Measurements from ENCODE around the gene STX1B. TPM values are rescaled to one million over a fixed set of nuclear protein-coding genes. Genes with fewer than 3 reads are reported as not detected.

Gene STX1B
- polyA plus RNA-seq, 1 donor (not counting 4 experiments of a cell fraction or from before 2014, with no cell fraction given): 0.34 TPM

GRCh38 chr16:31023627-31024226 lies 13.3 kb upstream of the STX1B start:
- Histone ChIP-seq H3K4me1 (ENCODE audit: control insufficient read depth, extremely low read depth, insufficient read depth, low read length) (no peaks in the 10 kb centered on the region), H3K4me3 (ENCODE audit: control insufficient read depth in 2 of 3, extremely low read depth in 1 of 3, insufficient read depth in 2 of 3, low read depth in 1 of 3, low read length in 3 of 3) (no peak overlapping the region)
- FAIRE-seq: no peak

GRCh38 chr16:31023252-31023602 lies 12.8 kb upstream of the STX1B start:
- Histone ChIP-seq H3K27me3 (ENCODE audit: control insufficient read depth, extremely low read depth, insufficient read depth, low read length) (no peaks in the 10 kb centered on the region), H3K9me1 (ENCODE audit: control insufficient read depth, extremely low read depth, insufficient read depth, low read length) (no peaks in the 10 kb centered on the region), H2AFZ (ENCODE audit: control insufficient read depth, low read length) (no peak overlapping the region), H3K4me2 (ENCODE audit: control insufficient read depth, extremely low read depth, insufficient read depth, low read depth, low read length) (no peak overlapping the region), H3K36me3 (ENCODE audit: control insufficient read depth in 2 of 2, extremely low read depth in 1 of 2, insufficient read depth in 2 of 2, low read length in 2 of 2) (no peaks in the 10 kb centered on the region), H3K79me2 (ENCODE audit: control insufficient read depth, insufficient read depth, low read length) (no peaks in the 10 kb centered on the region), H3K9ac (ENCODE audit: control insufficient read depth, extremely low read depth, insufficient read depth, low read length) (no peak overlapping the region), H4K20me1 (ENCODE audit: control insufficient read depth, extremely low read depth, insufficient read depth, low read length) (no peaks in the 10 kb centered on the region), H3K4me1 (ENCODE audit: control insufficient read depth, extremely low read depth, insufficient read depth, low read length) (no peaks in the 10 kb centered on the region), H3K27ac (ENCODE audit: control insufficient read depth, insufficient read depth, low read length) (no peak overlapping the region), H3K9me3 (ENCODE audit: control insufficient read depth, low read depth, low read length) (no peaks in the 10 kb centered on the region), H3K4me3 (ENCODE audit: control insufficient read depth in 2 of 3, extremely low read depth in 1 of 3, insufficient read depth in 2 of 3, low read depth in 1 of 3, low read length in 3 of 3) (no peak overlapping the region)
- TF ChIP-seq EZH2 (IDR thresholded peaks at IDR 0.05; ENCODE audit: low read length) (no peak), CTCF (optimal IDR thresholded peaks at IDR 0.05 in 1 of 3, IDR thresholded peaks at IDR 0.05 in 1 of 3, conservative IDR thresholded peaks at IDR 0.05 in 1 of 3; ENCODE audit: extremely low read depth in 1 of 3, insufficient read depth in 2 of 3, low read length in 3 of 3) (no peak)
- DNase-seq (ENCODE audit: low read depth, low spot score) (no peak), FAIRE-seq (no peak)
- dilution Hi-C loops (cut with MboI; ENCODE audit: extremely low pct_ligation_motif_present, low sequenced_read_pairs): no loop called here

More at GRCh38 chr16:31023627-31024226, 13.3 kb upstream of the STX1B start:
- Histone ChIP-seq H3K27me3 (ENCODE audit: control insufficient read depth, extremely low read depth, insufficient read depth, low read length) (no peaks in the 10 kb centered on the region), H4K20me1 (ENCODE audit: control insufficient read depth, extremely low read depth, insufficient read depth, low read length) (no peaks in the 10 kb centered on the region), H3K9ac (ENCODE audit: control insufficient read depth, extremely low read depth, insufficient read depth, low read length) (no peak overlapping the region), H3K27ac (ENCODE audit: control insufficient read depth, insufficient read depth, low read length) (no peak overlapping the region), H2AFZ (ENCODE audit: control insufficient read depth, low read length) (no peak overlapping the region), H3K4me2 (ENCODE audit: control insufficient read depth, extremely low read depth, insufficient read depth, low read depth, low read length) (no peak overlapping the region), H3K9me3 (ENCODE audit: control insufficient read depth, low read depth, low read length) (no peaks in the 10 kb centered on the region), H3K9me1 (ENCODE audit: control insufficient read depth, extremely low read depth, insufficient read depth, low read length) (no peaks in the 10 kb centered on the region), H3K36me3 (ENCODE audit: control insufficient read depth in 2 of 2, extremely low read depth in 1 of 2, insufficient read depth in 2 of 2, low read length in 2 of 2) (no peaks in the 10 kb centered on the region), H3K79me2 (ENCODE audit: control insufficient read depth, insufficient read depth, low read length) (no peaks in the 10 kb centered on the region)
- TF ChIP-seq CTCF (optimal IDR thresholded peaks at IDR 0.05 in 1 of 3, IDR thresholded peaks at IDR 0.05 in 1 of 3, conservative IDR thresholded peaks at IDR 0.05 in 1 of 3; ENCODE audit: extremely low read depth in 1 of 3, insufficient read depth in 2 of 3, low read length in 3 of 3): no peak
- no peak for TF ChIP-seq EZH2 (IDR thresholded peaks at IDR 0.05; ENCODE audit: low read length)
- no peak for DNase-seq (ENCODE audit: low read depth, low spot score)
- dilution Hi-C loops (cut with MboI; ENCODE audit: extremely low pct_ligation_motif_present, low sequenced_read_pairs): no loop called here
